ENCODE data around the gene TSHZ2. TPM values are rescaled to one million over a fixed set of nuclear protein-coding genes. Genes with fewer than 3 reads are reported as not detected.

The TSHZ2 gene
- total RNA-seq, 6 experiments from 2014 or later, result 14.2 to 28.1 (median 21.0) TPM

GRCh38 chr20:53298260-53298659, 326.1 kb downstream of the TSHZ2 start:
- no peaks in the 10 kb centered on the region for H3K4me1 ChIP-seq
- no peak for DNase-seq
- no peaks in the 10 kb centered on the region for H3K27me3 ChIP-seq
- 87% methylated on average over 6 of the region's 6 CpGs for WGBS (ENCODE audit: insufficient coverage, low coverage, low lambda C conversion rate, missing lambda C conversion rate)
- H3K4me3 ChIP-seq, result no peak overlapping the region
- H3K9me3 ChIP-seq, result no peaks in the 10 kb centered on the region
- intact Hi-C loops (cut with DNase I), result no loop called here
- no peaks in the 10 kb centered on the region for H3K36me3 ChIP-seq
- TF ChIP-seq POLR2A (IDR thresholded peaks at IDR 0.05) (no peak), CTCF (IDR thresholded peaks at IDR 0.05) (no peak)
- ATAC-seq, result no peak
- H3K27ac ChIP-seq, result no peak overlapping the region

- ATAC-seq, result no peak
- Histone ChIP-seq H3K27ac (no peak overlapping the region), H3K9me3 (no peaks in the 10 kb centered on the region)
Measured at GRCh38 chr20:53298911-53299310, 326.8 kb downstream of the TSHZ2 start.

GRCh38 chr20:53299831-53300230, 327.7 kb downstream of the TSHZ2 start:
- H3K27ac ChIP-seq, result no peak overlapping the region
- intact Hi-C loops (cut with DNase I), result no loop called here
- 38% methylated on average over 4 of the region's 4 CpGs for WGBS (ENCODE audit: insufficient coverage, low coverage, low lambda C conversion rate, missing lambda C conversion rate)
- no peak for ATAC-seq
- H3K9me3 ChIP-seq, result no peaks in the 10 kb centered on the region
- H3K36me3 ChIP-seq, result no peaks in the 10 kb centered on the region
- TF ChIP-seq CTCF (IDR thresholded peaks at IDR 0.05) (no peak), POLR2A (IDR thresholded peaks at IDR 0.05) (no peak)
- H3K4me3 ChIP-seq, result no peak overlapping the region
- no peaks in the 10 kb centered on the region for H3K27me3 ChIP-seq
- no peak for DNase-seq
- no peaks in the 10 kb centered on the region for H3K4me1 ChIP-seq

More at GRCh38 chr20:53298911-53299310, 326.8 kb downstream of the TSHZ2 start:
- WGBS (ENCODE audit: insufficient coverage, low coverage, low lambda C conversion rate, missing lambda C conversion rate), result 100% methylated on average over 1 of the region's 1 CpG
- Histone ChIP-seq H3K4me3 (no peak overlapping the region), H3K4me1 (no peaks in the 10 kb centered on the region), H3K36me3 (no peaks in the 10 kb centered on the region), H3K27me3 (no peaks in the 10 kb centered on the region)
- TF ChIP-seq CTCF (IDR thresholded peaks at IDR 0.05), result no peak
- TF ChIP-seq POLR2A (IDR thresholded peaks at IDR 0.05), result no peak
- intact Hi-C loops (cut with DNase I), result no loop called here
- DNase-seq, result no peak

- no peaks in the 10 kb centered on the region for H3K4me1 ChIP-seq
- no peak overlapping the region for H3K27ac ChIP-seq
- 97% methylated on average over 13 of the region's 13 CpGs for WGBS (ENCODE audit: insufficient coverage, low coverage, low lambda C conversion rate, missing lambda C conversion rate)
- intact Hi-C loops (cut with DNase I), result no loop called here
- no peaks in the 10 kb centered on the region for H3K27me3 ChIP-seq
- no peak for ATAC-seq
- DNase-seq, result no peak
- TF ChIP-seq POLR2A (IDR thresholded peaks at IDR 0.05) (no peak), CTCF (IDR thresholded peaks at IDR 0.05) (no peak)
- no peaks in the 10 kb centered on the region for H3K36me3 ChIP-seq
- H3K4me3 ChIP-seq, result no peak overlapping the region
- H3K9me3 ChIP-seq, result no peaks in the 10 kb centered on the region
Measured at GRCh38 chr20:53301869-53302268, 329.7 kb downstream of the TSHZ2 start.
